Thyroid gland (tissue), 4 donors: ENCODE measurements around the gene SH2D1A.

Experiments
- CTCF ChIP-seq, 6 experiments: fragments of 200-600 bp in 3 of 6; fragments of 450-650 bp in 3 of 6; sonication (generic) in 3 of 6; IDR thresholded peaks; one replicate each; pipeline ENCODE4 v1.5.1; 2016 to 2019; ENCODE audit warnings: antibody characterized with exemption in 6 of 6, mild to moderate bottlenecking in 2 of 6, inconsistent platforms in 1 of 6, moderate library complexity in 1 of 6
- POLR2A ChIP-seq, 2 donors: fragments of 450-650 bp; IDR thresholded peaks; one replicate each; pipeline ENCODE4 v1.6.1; 2017; ENCODE audit warnings: antibody characterized with exemption in 2 of 2, mild to moderate bottlenecking in 2 of 2, moderate library complexity in 1 of 2

DNA sequence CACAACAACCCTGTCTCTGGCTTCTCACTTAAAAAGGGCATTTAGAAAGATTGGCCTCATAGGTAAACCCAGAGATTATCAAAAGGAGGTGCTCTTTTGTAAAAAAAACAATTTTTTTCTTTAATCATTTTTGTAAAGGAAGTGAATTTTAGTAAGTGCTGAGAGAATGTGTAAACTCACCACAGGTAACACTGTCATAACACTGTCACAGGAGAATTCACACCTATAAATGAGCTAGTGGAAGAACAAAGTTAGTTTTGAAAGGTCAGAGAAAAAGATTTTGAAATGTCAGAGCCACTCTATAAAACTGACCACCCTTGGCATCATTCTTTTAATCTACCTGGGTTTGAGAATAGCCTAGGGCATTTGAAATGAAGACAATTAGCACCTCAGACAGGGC lies 3.3 kb upstream of the SH2D1A start:
- no peak for TF ChIP-seq POLR2A (IDR thresholded peaks at IDR 0.05)
- TF ChIP-seq CTCF (IDR thresholded peaks at IDR 0.05) = no peak
